HepG2 (cell line): ENCODE results near the gene RAP1GAP2. TPM values are rescaled to one million over a fixed set of nuclear protein-coding genes. Genes with fewer than 3 reads are reported as not detected.

Experiments
- ATAC-seq: fragments of 200-7000 bp; cut with Tn5 transposase; 3 replicates; pipeline ENCODE4 v1.9.1; 2020; ENCODE audit warnings: mild to moderate bottlenecking, moderate library complexity
- BruUV-seq: library from RNA; stranded (reverse); fragments of 400-500 nt; replicated peaks from 2 replicates; lab custom pipeline; 2021; lab: Mats Ljungman, UMichigan
- CTCF ChIA-PET: fragments of 300-600 bp; formaldehyde crosslinking; extraction: SDS; loops from one replicate; lab custom pipeline; 2021; ENCODE audit warnings: low total read pairs, inconsistent platforms, low intra/inter-chr PET ratio; lab: Yijun Ruan, JAX
- POLR2A ChIA-PET: fragments of 350-600 bp; sonication (Branson Sonifier 250); formaldehyde crosslinking; loops from one replicate; lab custom pipeline; 2020; ENCODE audit warnings: antibody characterized with exemption, inconsistent platforms; lab: Yijun Ruan, JAX
- DNase-seq: peaks from one replicate; pipeline ENCODE4 v3.0.0-alpha.2; 2015; ENCODE audit warnings: low spot score
- FAIRE-seq: peaks from 3 replicates; lab custom pipeline; 2011; peaks lifted over from hg19 to GRCh38; lab: Jason Lieb, UNC
- H2AFZ ChIP-seq: one replicate; pipeline ENCODE4 v1.6.1; 2011; ENCODE audit warnings: low read length, inconsistent platforms
- H3K27ac ChIP-seq: fragments of 300-600 bp; 3 replicates; pipeline ENCODE4 v1.8.0; 2011; ENCODE audit warnings: mixed run types, mild to moderate bottlenecking, mixed read lengths, low read length, inconsistent platforms; ENCODE audit not compliant: insufficient read depth; ENCODE audit errors: extremely low read length
- H3K27me3 ChIP-seq, 2 experiments: fragments of 200-600 bp in 1 of 2; 2 replicates in 1 of 2; 3 replicates in 1 of 2; pipeline versions ENCODE4 v1.6.0 to v1.8.0; 2011; ENCODE audit warnings: low read length in 2 of 2, mild to moderate bottlenecking in 2 of 2, moderate library complexity in 2 of 2, inconsistent platforms in 1 of 2; ENCODE audit not compliant: insufficient read depth in 2 of 2, control insufficient read depth in 1 of 2
- H3K36me3 ChIP-seq, 2 experiments: fragments of 200-600 bp in 1 of 2; replicated peaks in 1 of 2; 2 replicates in 1 of 2; 3 replicates in 1 of 2; pipeline versions ENCODE4 v1.5.1 to v1.8.0; 2011; ENCODE audit warnings: low read length in 2 of 2, inconsistent platforms in 1 of 2; ENCODE audit not compliant: insufficient read depth in 2 of 2, control insufficient read depth in 1 of 2
- H3K4me1 ChIP-seq: 2 replicates; pipeline ENCODE4 v1.5.1; 2012; ENCODE audit warnings: low read length, inconsistent platforms; ENCODE audit not compliant: insufficient read depth
- H3K4me2 ChIP-seq: 2 replicates; pipeline ENCODE4 v1.6.0; 2011; ENCODE audit warnings: low read depth, low read length, inconsistent platforms
- H3K4me3 ChIP-seq, 3 experiments: fragments of 200-600 bp in 1 of 3; sonication (generic), shearing (Covaris generic) in 1 of 3; replicated peaks in 1 of 3; 2 replicates each; pipeline ENCODE4 v1.5.1; 2011 to 2016; ENCODE audit warnings: low read length in 3 of 3, inconsistent platforms in 2 of 3, low read depth in 2 of 3, mild to moderate bottlenecking in 2 of 3, control low read depth in 1 of 3, mixed read lengths in 1 of 3; ENCODE audit not compliant: insufficient read depth in 1 of 3
- H3K79me2 ChIP-seq: one replicate; pipeline ENCODE4 v1.6.1; 2011; ENCODE audit warnings: low read length, inconsistent platforms; ENCODE audit not compliant: insufficient read depth
- H3K9ac ChIP-seq: 2 replicates; pipeline ENCODE4 v1.6.0; 2011; ENCODE audit warnings: mild to moderate bottlenecking, low read depth, low read length, inconsistent platforms; ENCODE audit not compliant: insufficient read depth
- H3K9me3 ChIP-seq: 2 replicates; pipeline ENCODE4 v1.5.1; 2012; ENCODE audit warnings: mild to moderate bottlenecking, low read length
- H4K20me1 ChIP-seq: 2 replicates; pipeline ENCODE4 v1.6.0; 2011; ENCODE audit warnings: inconsistent platforms, mild to moderate bottlenecking, low read length, moderate library complexity; ENCODE audit not compliant: insufficient read depth
- ASH2L ChIP-seq: fragments of 300-600, 200-600 bp; sonication (generic); IDR thresholded peaks from 2 replicates; pipeline ENCODE4 v1.7.0; 2017; ENCODE audit warnings: low read depth, mild to moderate bottlenecking, moderate library complexity, mixed read lengths, low read length; ENCODE audit not compliant: insufficient read length
- HNF4G ChIP-seq, 2 experiments: sonication (generic) in 1 of 2; formaldehyde crosslinking in 1 of 2; IDR thresholded peaks; 2 replicates each; pipeline versions ENCODE4 v1.4.0 to v1.6.1; 2011 to 2020; ENCODE audit warnings: borderline replicate concordance in 2 of 2, low read depth in 2 of 2, mild to moderate bottlenecking in 2 of 2, low read length in 1 of 2, missing genetic modification reagents in 1 of 2, moderate library complexity in 1 of 2
- IRX3 ChIP-seq: sonication (generic); formaldehyde crosslinking; IDR thresholded peaks from 2 replicates; pipeline ENCODE4 v1.8.1; 2023; ENCODE audit warnings: mild to moderate bottlenecking, low read depth, missing genetic modification reagents, borderline replicate concordance
- JUNB ChIP-seq: sonication (generic); formaldehyde crosslinking; IDR thresholded peaks from 2 replicates; pipeline ENCODE4 v1.8.0; 2022; ENCODE audit warnings: missing genetic modification reagents, mild to moderate bottlenecking, borderline replicate concordance
- SNRNP70 ChIP-seq: fragments of 200-400 bp; formaldehyde crosslinking; IDR thresholded peaks from 2 replicates; pipeline ENCODE4 v1.6.1; 2017; ENCODE audit warnings: mild to moderate bottlenecking, low read depth, low read length, moderate library complexity
- SRF ChIP-seq: IDR thresholded peaks from 2 replicates; pipeline ENCODE4 v1.6.1; 2011; ENCODE audit warnings: mild to moderate bottlenecking, low read depth, low read length, moderate library complexity
- ZBTB26 ChIP-seq: IDR thresholded peaks from 2 replicates; pipeline ENCODE4 v1.6.1; 2016; ENCODE audit warnings: missing compliant biosample characterization, missing genetic modification reagents, borderline replicate concordance
- ZBTB39 ChIP-seq: sonication (generic); formaldehyde crosslinking; IDR thresholded peaks from 2 replicates; pipeline ENCODE4 v1.5.0; 2020; ENCODE audit warnings: missing genetic modification reagents
- ZBTB7B ChIP-seq: sonication (generic); formaldehyde crosslinking; IDR thresholded peaks from 2 replicates; pipeline ENCODE4 v1.4.0; 2020; ENCODE audit warnings: missing genetic modification reagents
- ZNF33A ChIP-seq: sonication (generic); formaldehyde crosslinking; IDR thresholded peaks from 2 replicates; pipeline ENCODE4 v1.5.1; 2020; ENCODE audit warnings: missing genetic modification reagents, mild to moderate bottlenecking, moderate library complexity, borderline replicate concordance
- ZNF350 ChIP-seq: sonication (generic); formaldehyde crosslinking; IDR thresholded peaks from 2 replicates; pipeline ENCODE4 v1.4.0; 2020; ENCODE audit warnings: mild to moderate bottlenecking, low read depth, missing genetic modification reagents, borderline replicate concordance
- ZNF7 ChIP-seq: IDR thresholded peaks from 2 replicates; pipeline ENCODE4 v1.6.1; 2016; ENCODE audit warnings: missing biosample characterization, missing genetic modification reagents
- WGBS: methylation state at CpG from one replicate; pipeline ENCODE4 v1.1.6; 2017; ENCODE audit warnings: low lambda C conversion rate; 5-methylcytosine and 5-hydroxymethylcytosine counted together
- in situ Hi-C: cut with HindIII; loops from 2 replicates; pipeline ENCODE4 v1.10.0; 2017; ENCODE audit warnings: low pct_unique_long_range_greater_than_20kb; ENCODE audit not compliant: extremely low pct_ligation_motif_present
- intact Hi-C: fragments of 100-400 bp; cut with micrococcal nuclease; formaldehyde crosslinking; loops from one replicate; pipeline ENCODE4 v1.10.0; 2022; ENCODE audit not compliant: unreplicated experiment
- polyA plus RNA-seq, 8 experiments: library from polyadenylated mRNA; depleted of rRNA in 3 of 8; stranded (reverse) in 7 of 8; unstranded in 1 of 8; fragments of >200 nt; fragmentation: Illumina TruSeq in 4 of 8; extraction: Trizol in 4 of 8; gene quantifications; 2 replicates each; pipeline versions ENCODE4 v1.2.1 to v1.2.3, GENCODE V29; 2011 to 2016; ENCODE audit warnings: low read depth in 4 of 8, missing spikeins in 1 of 8, mixed read lengths in 1 of 8; ENCODE audit not compliant: insufficient read depth in 1 of 8
- total RNA-seq, 5 experiments: library from RNA; depleted of rRNA; stranded (reverse); fragments of >200 nt; fragmentation: Illumina TruSeq; extraction: Trizol; gene quantifications; 2 replicates each; pipeline ENCODE4 v1.2.3, GENCODE V29; 2016; ENCODE audit warnings: low read depth in 1 of 5

RAP1GAP2 gene
- total and polyA plus RNA-seq, 2 of the 13 experiments (the other 11 are each of a cell fraction or from before 2014, with no cell fraction given): 10.9 to 12.0 TPM

- intact Hi-C loops: loop anchor here (2.0 kb wide), 1 partner anchor 32 kb away; no protein-coding TSS in a partner anchor
- CTCF ChIA-PET: no interaction called here
- H3K36me3 ChIP-seq: no peaks in the 10 kb centered on the region; a peak in 1 of 5 replicates
Measured at GRCh38 chr17:2822358-2822757, 26.1 kb downstream of the RAP1GAP2 start.

More at GRCh38 chr17:2822358-2822757, 26.1 kb downstream of the RAP1GAP2 start:
- H3K79me2 ChIP-seq: no peaks in the 10 kb centered on the region
- in situ Hi-C loops: no loop called here
- H3K27ac ChIP-seq: no peak overlapping the region
- DNase-seq: no peak
- no peak overlapping the region for H3K4me3 ChIP-seq
- H3K27me3 ChIP-seq: no peaks in the 10 kb centered on the region
- WGBS: 68% methylated on average over 6 of the region's 7 CpGs
- no peaks in the 10 kb centered on the region for H4K20me1 ChIP-seq
- POLR2A ChIA-PET: no interaction called here
- no peak for TF ChIP-seq SNRNP70
- TF ChIP-seq HNF4G (IDR thresholded peaks at IDR 0.05; ENCODE audit: borderline replicate concordance, low read depth, low read length): no peak
- no peak for TF ChIP-seq HNF4G (CRISPR knock-in tag; IDR thresholded peaks at IDR 0.05; ENCODE audit: borderline replicate concordance, low read depth)
- TF ChIP-seq SRF: no peak
- no peak for TF ChIP-seq IRX3
- TF ChIP-seq ZBTB26 (CRISPR knock-in tag): no peak
- TF ChIP-seq ZNF350 (CRISPR knock-in tag): no peak
- no peak for TF ChIP-seq ZBTB7B (CRISPR knock-in tag)
- TF ChIP-seq ZNF33A (CRISPR knock-in tag): no peak
- no peak for TF ChIP-seq ZNF7 (CRISPR knock-in tag)
- no peak for TF ChIP-seq JUNB (CRISPR knock-in tag)
- no peak for TF ChIP-seq ZBTB39 (CRISPR knock-in tag)
- no peak for TF ChIP-seq ASH2L
- H3K9me3 ChIP-seq: no peaks in the 10 kb centered on the region
- no peak for ATAC-seq
- no peak overlapping the region for H3K4me2 ChIP-seq
- FAIRE-seq: no peak
- H2AFZ ChIP-seq: no peak overlapping the region
- BruUV-seq: no TSS peak
- no peaks in the 10 kb centered on the region for H3K4me1 ChIP-seq
- no peak overlapping the region for H3K9ac ChIP-seq
